Stimulated activated CD4-positive, alpha-beta T cell treated with anti-CD3 and anti-CD28 coated beads, Interleukin-4, amount 100 ng/mL, for 4 hours (primary cell): Measurements from ENCODE around the gene TARS3.

ENCODE experiments used
- DNase-seq, 2 experiments: peaks; one replicate each; pipeline ENCODE4 v3.0.0-alpha.2; 2020

Gene TARS3

DNA sequence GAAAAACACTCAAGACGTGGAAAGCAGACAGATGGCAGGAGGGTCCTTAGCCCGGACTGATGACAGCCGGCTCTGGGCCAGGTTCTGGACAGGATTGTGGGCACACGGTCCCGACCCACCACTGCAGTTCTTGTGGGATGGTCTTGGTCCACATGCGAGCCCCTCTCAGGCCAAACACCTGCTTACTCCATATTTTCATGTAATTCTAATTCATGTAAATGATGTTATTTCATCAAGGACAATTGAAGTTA, 104.7 kb downstream of the TARS3 start:
- no peak for DNase-seq

DNA sequence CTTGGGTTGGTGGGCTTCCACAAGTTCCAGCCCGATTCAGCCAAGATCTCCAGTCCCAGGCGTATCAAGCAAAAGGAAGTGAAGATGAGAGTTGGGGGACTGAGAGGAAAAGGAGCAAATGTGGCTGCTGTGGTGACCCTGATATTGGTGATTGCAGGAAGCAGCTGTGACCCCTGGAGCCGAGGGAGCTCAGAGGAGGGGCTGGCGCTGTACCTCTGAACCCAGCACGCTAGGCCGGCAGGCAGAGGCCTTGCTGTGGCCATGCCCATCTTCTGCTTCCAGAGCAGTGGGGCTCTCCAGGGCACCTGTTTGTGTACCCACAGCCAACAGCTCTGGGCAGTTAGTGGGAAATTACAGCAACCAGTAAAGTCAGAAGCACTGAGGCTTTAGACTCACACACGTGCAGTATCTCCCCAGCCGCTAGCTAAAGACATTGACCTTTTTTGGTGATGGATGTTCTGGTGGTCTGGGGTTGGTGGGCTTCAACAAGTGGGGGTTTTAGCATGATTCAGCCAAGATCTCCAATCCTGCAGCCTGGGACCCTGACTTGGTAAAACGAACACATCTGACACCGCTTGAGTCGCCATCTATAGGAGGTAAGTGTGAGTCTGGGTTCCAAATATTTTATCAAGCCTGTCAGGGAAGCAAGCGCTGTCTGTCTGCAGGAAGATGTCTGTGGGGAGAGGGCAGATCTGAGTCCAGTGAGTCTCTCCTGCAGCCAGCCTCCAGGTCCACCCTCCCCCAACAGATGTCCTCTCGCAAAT, 105.2 kb downstream of the TARS3 start:
- DNase-seq: no peak

DNA sequence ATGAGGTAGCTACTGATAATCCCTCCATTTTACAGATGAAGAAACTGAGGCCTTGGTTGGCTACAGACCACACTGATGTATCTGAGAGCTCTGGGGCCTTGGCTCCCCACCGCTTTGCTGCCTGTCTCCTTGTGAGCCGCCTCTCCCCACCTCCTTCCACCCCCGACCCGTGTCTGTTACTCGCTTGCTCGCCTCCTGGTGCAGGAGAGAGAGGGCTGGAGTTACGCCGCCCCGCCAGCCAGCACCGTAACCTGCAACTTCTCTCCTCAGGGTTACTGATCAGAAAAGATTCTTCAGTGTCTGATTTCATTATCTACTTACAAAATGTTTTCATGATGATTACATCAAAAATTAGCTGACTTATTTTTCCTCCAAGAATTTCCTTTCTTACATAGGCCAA, 106.2 kb downstream of the TARS3 start:
- DNase-seq: no peak

DNA sequence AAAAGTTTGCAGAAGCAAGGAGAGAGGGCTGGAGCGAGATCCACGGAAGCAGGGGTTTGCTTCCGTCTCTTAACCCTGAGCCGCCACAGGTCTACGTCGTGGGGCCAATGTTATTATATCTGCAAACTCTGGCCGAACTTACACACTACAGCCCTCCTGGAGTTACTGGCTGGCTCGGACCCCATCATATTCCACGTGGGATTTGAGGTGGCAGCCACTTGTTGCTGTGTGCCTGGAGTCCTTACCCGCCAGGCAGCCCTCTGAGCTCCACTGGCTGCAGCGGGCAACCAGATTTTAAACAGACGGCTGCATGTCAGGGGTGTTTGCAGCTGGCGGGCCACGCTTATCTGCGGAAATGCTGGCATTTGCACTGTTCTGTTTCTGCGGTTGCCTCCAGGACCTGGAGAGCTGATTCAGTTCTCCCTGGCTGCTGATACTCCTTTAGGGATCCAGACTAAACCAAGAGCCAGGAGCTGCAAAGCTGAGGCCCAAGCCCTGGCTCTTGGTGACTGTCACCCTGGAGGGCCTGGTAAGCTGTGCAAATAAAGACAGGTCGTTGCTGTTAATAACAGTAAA, 106.8 kb downstream of the TARS3 start:
- DNase-seq: no peak

DNA sequence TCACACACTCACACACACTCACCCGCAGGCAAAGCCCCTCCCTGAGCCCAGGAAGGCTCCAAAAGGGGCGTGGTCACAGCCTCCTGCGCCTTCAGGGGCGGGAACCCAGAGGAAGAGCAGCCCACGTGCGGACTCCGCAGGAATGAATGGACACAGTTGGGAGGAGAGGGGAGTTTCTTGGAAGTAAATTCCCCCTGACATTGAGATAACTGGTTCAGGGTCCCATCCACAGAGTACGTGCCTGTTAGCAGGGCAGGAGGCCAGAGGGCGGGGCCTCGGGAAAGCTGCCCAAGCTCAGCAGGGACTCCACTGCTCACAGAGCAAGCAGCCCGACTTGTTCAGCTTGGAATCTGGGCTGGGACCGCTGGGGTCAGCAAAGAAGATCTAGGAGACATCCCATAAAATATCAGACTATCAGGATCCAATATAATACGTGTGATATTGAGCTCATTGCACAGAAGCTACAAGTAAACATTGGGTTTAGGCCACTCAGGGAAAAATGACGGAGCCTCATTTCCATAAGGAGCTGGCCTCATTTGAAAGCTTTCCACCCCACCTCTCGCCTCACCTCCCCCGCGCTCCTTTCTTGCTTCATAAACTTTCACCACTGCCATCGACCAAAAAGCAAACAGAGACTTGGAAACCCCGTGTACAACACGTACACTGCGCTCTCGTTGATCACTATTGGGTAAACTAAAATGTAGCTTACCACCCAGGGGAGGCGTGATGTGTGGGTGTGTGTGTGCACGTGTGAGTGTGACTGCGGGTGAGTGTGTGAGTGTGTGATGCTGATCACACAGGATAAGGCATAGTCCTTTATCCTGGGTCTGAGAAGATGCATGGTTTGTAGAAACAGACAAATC, 108.1 kb downstream of the TARS3 start:
- DNase-seq: no peak

DNA sequence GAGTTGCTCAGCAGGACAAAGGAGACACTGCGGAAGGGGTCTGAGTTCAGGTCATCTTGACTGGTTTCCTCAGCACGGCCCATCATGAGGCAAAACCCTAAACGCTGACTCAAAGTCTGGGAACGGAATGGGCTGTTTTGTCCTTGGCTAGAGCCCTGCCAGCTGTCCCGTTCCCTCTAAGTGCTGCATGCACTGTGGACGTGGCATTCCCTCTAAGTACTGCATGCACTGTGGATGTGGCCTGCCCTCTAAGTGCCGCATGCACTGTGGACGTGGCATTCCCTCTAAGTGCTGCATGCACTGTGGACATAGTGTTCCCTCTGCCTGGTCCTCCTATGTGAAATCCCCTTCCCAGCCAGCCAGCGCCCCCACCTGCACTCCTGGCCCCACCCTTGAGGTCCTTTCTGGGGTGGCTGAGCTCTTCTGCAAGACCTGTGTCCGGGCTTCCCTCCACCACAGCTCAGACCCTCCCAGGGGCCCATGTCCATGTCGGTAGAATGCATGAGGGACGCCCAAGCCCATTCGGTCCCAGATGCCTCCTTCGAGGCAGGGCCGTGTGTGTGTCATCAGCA, 108.8 kb downstream of the TARS3 start:
- no peak for DNase-seq

DNA sequence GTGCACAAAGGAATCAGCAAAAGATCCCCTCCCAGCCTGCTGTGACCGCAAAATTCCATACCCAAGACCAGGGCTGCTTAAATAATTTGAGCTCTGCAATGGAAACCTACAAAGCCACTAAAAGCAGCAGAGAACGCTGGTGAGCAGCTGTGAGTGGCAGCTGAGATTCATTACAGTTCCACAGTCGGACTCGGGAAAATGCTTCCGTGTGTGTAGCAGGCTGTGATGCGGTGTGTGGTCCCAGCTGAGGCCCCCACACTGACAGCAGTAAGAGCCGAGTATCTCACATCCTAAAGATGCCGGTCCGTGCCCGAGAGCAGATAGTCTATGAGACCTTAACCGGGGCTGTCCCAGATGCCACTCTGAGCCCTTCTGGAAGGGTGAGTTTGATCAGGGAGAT, 109.5 kb downstream of the TARS3 start:
- DNase-seq: no peak

DNA sequence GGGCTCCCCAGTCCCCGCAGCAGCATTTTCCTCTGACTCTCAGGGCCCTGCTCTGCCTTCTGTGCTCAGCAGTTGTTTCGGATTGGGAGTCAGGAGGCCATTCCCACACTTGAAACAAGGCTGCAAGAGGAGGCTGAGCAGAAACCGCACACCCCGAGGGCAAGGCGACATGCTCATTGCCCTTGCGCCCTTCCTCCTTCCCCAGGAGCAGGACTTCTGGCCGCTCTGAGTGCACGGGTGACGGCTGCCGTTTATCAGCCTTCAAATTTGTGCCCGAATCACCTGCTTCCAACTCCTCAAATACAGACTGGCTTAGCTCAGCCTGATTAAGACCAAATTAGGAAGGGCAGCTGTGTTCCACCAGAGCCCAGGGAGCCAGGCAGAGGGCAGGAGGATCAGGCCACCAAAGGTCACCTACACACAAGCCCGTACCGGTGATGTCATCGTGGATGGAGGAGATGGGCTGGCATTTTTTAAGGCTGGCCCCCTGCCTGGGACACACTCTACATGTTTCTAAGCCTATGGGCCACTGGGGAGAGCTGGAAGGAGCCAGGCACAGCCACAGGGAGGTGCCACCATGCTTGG, 110.2 kb downstream of the TARS3 start:
- DNase-seq: no peak

DNA sequence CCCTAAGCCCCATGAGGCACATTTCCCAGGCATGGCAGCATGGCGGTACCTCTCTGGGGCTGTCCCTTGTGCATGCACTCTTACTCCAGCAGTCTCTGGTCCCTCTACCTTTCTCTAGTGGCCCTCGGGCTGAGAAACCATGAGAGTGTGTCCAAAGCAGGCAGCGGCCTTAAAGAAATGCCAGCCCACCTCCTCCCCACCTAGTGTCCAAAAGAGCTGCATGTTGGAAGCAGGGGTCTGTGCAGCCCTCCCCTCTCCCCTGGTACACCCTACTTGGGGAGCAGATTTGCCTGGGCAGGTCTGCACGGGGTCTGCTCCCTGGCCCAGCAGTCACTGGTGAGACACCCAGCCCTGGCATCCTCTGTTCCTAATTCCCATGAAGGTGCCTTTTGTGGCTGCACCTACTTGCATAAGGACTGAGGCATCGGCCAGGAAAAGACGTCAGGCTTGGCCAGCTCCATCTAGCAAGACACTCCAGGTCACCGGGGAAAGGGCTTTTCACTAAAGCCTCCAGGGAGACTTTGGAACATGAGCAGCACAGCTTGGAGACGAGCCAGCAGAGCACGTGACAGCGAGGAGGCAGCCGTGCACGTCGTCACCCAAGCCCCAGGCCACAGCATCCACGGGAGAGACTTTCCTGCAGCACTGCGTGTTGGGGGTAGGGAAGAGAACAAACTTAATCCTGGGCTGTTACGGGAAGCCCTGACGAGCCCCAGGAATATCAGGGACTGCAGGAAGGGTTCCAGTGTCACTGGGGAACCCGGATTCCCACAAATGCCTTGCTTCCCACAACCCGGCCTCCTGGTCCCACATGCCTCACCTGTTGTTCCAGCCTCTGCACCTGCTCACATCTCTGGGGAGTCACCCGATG, 110.9 kb downstream of the TARS3 start:
- no peak for DNase-seq

DNA sequence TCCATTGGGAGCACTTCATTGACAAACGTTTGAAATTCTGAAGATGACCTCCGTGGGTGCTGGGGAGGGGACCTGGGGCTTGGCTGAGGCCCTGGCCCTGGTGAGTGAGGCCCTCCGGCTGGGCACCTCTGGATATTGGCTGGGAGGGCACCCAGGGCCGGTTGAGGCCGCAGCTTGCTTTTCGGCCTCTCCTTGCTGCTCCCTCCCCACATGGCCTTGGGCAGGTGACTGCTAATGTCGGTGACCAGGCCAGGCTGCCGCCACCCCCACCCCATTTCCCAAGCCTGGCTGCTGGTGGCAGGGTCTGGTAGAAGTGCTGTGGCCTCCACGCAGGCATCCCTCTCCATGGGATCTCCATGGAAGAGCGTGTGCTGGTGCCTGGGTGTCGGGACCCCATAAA, 111.6 kb downstream of the TARS3 start:
- DNase-seq: no peak

DNA sequence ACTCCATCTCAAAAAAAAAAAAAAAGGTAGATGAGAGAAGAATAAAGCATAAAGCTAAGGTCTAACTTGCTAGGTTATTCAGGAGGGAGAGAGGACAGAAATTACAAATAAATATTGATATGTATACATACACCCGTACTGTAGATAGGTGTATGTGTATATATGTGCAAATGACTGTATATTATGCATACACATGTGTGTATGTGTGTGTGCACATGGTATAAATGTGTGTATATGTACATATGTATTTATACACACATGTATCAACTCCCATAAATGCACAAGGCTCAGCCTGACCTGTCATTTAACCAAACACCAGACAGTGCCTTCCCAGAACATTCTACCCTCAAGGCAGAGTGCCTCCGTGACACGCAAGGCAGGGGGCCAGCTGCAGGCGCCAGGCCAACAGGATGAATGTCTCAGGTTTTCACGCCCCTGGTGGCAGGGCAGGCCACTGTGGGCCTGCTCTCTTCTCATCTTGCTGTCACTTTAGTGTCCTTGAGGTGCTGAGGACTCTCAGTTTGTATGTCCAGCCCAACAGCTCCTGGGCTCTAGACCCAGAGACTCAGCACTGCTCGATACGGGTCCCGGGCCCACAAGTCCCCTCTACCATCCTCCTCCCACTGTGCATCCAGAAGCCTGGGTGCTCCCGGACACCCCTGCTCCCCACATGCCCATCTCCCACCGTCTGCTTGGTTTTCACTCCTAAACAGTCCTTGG, 112.5 kb downstream of the TARS3 start:
- DNase-seq: no peak

DNA sequence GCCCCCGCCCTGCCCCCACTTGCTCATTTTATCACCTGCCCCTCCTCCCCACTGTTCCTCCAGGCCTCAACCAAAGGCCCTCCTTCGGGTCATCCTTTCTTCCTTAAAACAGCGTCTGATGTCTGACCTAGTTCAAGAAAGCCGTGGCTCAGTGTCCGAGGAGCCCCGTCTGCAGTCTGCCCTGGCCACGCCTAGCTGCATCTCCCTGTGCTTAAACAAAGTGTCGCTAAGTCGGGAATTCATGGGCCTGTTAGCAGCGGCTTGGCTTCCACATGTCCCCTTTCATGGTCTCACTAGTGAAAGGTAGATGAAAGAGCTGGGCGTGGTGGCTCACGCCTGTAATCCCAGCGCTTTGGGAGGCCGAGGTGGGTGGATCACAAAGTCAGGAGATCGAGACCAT, 113.3 kb downstream of the TARS3 start:
- DNase-seq: no peak

DNA sequence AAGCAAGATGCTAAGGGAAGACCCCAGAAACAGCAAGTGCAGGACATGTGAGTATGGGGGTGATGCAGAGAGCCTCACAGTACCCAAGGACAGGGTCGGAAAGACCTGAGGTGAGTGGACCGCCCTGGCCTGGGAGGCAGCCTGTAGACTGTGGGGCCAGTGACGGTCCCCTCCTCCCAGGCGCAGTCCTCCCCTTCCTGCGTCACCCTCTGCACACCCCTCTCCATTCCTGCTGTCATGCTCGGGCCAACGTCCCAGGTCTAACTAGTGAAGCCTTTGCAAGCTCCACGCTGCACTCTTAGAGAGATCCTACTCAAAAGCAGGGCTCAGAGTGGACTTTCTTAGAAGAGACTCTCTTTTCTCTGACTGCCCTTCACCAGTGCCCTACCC, 113.7 kb downstream of the TARS3 start:
- no peak for DNase-seq

DNA sequence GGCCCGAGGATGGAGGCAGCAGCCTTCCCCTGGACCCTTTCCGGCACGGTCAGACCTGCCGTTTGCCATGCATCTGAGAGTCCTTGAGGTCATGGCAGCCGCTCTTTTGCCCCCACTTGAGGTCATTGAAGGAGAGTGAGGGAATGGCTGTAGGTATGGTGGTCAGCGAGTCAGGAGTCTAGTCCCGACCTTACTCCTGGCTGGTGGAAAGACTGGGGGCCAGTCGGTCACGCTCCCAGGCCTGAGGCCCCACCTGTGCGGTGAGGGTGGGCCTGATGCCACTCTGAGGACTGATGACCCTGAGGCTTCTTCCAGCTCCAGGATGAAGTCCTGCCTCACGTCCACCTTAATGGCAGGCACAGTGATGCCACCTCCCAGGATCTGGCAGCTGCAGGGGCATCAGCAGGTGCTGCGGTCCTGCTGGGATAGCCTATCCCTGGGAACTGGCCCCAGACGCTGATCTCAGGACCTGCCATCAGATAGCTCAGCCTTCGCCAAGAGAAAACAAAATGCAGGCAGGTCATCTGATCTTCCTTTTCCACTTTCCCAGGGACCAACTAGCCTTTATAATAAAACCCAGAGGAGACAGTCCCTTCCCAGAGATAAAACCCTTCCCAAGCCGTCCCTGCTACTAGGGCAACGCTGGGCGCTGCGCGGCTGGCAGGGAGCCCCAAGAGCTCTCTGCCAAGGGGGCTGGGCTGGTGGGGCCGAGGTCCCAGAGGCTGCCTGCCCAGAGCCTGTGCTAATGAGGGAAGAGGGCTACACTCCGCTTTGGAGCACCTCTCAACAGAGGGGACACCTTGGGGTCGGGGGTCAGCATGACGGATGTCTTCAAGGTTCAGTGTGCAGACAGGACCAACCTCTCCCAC, 114.3 kb downstream of the TARS3 start:
- DNase-seq: no peak

DNA sequence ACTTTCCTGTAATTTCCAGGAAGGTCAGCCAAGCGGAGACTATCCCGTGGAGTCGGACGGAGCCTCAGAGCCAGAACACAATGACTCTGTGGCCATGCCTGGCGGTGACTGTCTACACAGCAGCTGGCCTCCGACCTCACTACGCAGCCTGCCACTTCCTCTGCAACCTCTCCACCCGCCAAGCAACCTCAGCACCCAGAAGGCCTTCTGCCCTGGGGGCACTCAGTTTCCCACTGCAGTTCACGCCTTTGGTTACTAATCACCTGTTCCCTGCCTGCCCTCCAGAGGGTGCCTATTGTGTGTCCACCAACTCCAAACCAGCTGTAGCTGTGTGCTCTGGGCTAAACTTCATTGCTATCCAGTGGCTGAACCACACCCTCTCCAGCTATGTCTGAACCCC, 116.1 kb downstream of the TARS3 start:
- DNase-seq: no peak

DNA sequence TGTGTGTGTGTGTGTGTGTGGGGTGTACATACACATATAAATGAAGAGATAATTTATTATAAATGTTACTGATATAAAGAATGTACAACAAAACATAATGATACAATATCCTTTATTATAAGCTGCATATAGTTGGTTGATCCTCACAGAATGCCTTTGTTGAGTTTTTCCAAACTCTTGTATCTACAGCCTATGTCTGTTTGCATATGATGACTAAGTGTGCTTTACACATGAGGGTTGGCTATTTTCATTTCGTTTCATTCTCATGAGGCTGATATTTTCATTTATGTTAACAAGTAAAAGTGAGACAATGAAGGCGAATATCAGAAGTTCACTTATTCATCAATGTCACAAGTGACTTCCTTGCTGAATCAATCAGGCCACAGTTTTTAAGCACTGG, 117.2 kb downstream of the TARS3 start:
- DNase-seq: no peak

DNA sequence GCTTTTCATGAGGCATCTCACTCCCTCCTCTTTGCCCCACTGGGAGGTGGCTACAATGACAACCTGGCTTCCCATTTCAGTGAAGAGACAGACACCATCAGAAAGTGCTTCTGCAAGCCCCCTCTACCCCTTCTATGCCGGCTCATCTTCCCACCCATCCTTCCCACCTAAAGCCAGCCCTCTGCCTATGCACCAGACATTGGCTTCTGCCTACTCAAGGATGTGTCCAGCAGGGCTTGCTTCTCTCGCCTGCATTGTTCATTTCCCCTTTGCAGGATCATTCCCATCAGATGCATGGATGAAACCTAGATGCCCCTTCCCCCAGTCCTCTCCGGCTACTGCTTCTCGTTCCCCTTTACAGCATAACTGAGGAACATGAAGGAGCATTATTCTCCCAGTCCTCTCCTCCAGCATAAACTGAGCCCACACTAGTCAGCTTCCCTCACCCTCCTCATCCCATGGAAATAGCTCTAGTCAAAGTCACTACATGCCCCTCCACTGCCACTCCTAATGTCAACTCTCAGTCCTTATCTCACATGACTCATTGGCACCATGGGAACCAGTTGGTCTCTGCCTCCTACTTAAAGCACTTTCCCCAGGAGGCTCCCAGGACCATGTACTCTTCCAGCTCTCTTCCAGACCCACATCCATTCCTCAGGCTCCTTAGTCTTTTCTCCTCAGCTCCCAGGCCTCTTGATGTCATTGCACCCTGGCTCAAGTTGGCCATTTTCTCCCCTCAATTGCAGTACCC, 120.0 kb downstream of the TARS3 start:
- no peak for DNase-seq
